Amygdala (tissue), 56 donors: ENCODE data around the gene LRCH2.
"Not testable (repeated sequence)": the region's sequence is repeated elsewhere in the genome, so short reads cannot be mapped to it uniquely, and the experiment has no call there.

Experiments
- DNase-seq, 56 donors: peaks; one replicate each; lab custom pipeline; 2025; lab: John Stamatoyannopoulos, UW

The LRCH2 gene

GRCh38 chrX:115209547-115209946 lies 24.3 kb downstream of the LRCH2 start:
- not testable (repeated sequence) for DNase-seq

- DNase-seq, result no peak
Observed at GRCh38 chrX:115204040-115204439, 29.9 kb downstream of the LRCH2 start.

DNA sequence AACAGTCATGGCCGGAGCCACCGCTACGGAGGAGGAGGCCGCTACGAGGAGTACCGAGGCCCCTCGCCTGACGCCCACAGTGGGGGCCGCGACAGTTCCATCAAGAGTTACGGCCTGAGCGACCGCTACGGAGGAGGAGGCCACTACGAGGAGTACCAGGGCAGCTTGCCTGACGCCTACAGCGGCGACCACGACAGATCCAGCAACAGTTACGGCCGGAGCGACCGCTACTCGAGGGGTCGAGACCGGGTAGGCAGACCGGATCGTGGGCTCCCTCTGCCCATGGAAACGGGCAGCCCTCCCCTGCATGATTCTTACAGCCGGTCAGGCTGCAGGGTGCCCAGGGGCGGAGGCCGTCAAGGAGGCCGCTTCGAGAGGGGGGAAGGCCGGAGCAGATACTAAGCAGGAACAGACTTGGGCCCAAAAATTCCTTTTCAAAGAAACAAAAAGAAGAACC lies 41.6 kb downstream of the LRCH2 start:
- no peak for DNase-seq

DNA sequence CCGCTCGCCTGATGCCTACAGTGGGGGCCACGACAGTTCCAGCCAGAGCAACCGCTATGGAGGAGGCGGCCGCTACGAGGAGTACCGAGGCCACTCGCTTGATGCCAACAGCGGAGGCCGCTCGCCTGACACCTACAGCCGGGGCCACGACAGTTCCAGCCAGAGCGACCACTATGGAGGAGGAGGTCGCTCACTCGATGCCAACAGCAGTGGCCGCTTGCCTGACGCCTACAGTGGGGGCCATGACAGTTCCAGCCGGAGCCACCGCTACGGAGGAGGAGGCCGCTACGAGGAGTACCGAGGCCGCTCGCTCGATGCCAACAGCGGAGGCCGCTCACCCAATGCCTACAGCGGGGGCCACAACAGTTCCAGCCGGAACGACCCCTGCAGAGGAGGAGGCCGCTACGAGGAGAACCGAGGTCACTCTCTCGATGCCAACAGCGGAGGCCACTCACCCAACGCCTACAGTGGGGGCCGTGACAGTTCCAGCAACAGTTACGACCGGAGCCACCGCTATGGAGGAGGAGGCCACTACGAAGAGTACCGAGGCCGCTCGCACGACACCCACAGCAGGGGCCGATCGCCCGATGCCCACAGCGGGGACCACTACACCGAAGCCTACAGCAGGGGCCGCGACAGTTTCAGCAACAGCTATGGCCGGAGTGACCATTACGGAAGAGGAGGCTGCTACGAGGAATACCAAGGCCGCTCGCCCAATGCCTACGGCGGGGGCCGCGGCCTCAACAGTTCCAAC lies 42.2 kb downstream of the LRCH2 start:
- no peak for DNase-seq

DNA sequence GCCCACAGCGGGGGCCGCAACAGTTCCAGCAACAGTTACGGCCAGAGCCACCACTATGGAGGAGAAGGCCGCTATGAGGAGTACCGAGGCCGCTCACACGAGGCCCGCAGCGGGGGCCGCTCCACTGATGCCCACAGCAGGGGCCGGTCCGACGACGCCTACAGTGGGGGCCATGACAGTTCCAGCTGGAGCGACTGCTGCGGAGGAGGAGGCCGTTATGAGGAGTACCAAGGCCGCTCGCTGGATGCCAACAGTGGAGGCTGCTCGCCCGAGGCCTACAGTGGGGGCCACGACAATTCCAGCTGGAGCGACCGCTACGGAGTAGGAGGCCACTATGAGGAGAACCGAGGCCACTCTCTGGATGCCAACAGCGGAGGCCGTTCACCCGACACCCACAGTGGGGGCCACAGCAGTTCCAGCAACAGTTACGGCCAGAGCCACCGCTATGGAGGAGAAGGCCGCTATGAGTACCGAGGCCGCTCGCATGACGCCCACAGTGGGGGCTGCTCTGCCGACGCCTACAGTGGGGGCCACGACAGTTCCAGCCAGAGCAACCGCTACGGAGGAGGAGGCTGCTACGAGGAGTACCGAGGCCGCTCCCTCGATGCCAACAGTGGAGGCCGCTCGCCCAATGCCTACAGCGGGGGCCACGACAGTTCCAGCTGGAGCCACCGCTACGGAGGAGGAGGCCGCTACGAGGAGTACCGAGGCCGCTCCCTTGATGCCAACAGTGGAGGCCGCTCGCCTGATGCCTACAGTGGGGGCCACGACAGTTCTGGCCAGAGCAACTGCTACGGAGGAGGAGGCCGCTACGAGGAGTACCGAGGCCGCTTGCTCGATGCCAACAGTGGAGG lies 43.0 kb downstream of the LRCH2 start:
- DNase-seq, result no peak

- DNase-seq, result no peak
Observed at GRCh38 chrX:115189646-115190635, 44.0 kb downstream of the LRCH2 start.

DNA sequence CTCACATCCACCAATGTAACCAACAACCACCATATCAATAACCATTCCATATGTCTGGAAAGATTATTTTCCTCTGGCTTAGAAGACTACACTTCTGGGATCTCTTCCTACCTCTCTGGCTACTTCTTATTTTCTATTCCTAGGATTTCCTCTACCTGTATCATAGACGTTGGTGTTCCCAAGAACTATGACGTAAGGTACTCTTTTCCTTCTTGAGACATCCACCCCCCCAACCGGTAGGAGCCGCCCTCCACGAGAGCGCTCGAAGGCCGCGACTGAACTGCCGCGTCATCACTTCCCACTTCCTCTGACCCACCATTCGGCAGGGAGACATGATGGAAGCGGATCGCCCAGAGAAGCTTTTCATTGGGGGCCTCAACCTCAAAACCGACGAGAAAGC lies 44.8 kb downstream of the LRCH2 start, which contains the start of gene RBMXL3:
RBMXL3 (plus strand) TSS at position 301 of the 400 bp plus-strand sequence; CDS start at position 333, 32 bp downstream.
- no peak for DNase-seq

GRCh38 chrX:115183980-115184379 lies 49.9 kb downstream of the LRCH2 start:
- no peak for DNase-seq

- DNase-seq, result no peak
Observed at GRCh38 chrX:115178473-115178872, 55.4 kb downstream of the LRCH2 start.

GRCh38 chrX:115177932-115178331 lies 56.0 kb downstream of the LRCH2 start:
- DNase-seq, result no peak

GRCh38 chrX:115174548-115174947 lies 59.3 kb downstream of the LRCH2 start:
- DNase-seq, result no peak

DNA sequence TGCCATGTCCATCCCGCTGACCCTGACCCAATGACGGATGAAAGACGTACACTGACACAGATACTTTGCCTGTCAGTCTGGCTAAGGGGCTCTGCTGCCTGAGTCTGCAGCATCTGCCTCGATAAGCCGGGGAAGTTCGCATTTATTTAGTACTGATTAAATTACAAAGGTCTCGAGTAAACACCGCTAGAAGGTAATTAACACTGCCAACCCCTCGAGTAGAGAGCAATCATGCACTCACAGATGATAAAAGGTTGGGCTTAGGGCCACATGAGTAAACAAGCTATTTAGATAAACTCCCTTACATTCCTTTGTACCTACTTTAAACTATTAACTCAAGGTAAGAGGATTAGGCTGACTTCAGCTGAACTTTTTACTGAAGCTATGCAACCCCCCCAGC lies 60.7 kb downstream of the LRCH2 start:
- no peak for DNase-seq

DNA sequence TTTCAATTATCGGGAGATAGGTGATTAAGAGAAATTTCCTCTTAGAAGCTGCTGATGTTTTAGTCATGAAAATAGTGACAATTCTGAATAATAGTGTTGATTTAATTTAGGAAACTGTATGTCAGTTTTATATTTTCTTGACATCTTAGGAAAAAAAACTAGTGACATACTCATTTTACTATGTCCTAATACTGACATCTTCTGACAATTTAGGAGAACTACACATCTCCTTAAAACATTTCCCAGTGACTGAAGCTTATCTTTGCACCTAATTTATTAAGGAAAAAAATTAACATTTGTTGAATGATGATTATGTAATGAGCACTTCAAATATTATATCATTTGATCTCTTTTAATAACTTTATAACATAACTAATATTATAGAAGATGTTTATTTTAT lies 86.7 kb downstream of the LRCH2 start:
- DNase-seq, result no peak

DNA sequence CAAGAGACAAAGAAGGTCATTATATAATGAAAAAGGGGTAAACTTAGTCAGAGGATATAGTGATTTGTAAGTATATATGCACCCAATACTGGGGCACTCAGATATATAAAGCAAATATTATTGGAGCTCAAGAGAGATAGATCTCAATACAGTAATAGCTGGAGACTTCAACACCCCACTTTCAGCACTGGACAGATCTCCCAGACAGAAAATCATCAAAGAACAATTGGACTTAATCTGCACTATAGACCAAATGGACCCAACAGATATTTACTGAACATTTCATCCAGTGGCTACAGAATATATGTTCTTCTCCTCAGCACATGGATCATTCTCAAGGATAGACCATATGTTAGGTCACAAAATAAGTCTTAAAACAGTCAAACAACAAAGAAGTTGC lies 91.8 kb downstream of the LRCH2 start:
- no peak for DNase-seq

DNA sequence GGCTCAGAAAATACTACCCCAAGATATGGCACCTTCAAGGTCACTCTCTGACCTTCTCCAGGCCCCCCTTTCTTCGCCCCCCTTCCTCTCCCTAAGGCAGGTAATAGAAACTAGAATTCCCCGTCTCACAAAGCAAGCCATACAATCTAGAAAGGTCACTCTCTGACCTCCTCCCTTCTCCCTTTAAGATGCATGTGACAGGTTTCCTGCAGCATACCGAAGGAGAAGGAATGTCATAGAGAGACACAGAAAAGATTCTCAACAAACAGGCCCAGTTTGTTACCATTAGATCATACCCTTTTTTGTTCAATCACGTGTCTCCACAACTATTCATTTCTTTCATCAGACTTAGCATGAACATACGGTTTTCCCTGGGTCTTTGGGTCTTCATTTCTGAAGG lies 95.9 kb downstream of the LRCH2 start:
- no peak for DNase-seq

DNA sequence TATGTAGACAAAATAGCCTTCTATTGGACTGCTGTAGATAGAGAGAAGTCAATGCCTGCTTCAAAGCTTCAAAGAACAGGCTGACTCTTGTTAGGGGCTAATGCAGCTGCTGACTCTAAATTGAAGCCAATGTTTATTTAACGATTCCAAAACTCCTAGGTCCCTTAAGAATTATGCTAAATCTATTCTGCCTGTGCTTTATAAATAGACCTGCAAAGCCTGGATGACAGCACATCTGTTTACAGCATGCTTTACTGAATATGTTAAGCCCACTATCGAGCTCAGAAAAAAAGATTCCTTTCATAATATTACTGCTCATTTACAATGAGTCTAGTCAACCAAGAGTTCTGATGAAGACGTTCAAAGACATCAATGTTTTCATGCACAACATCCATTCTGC lies 99.5 kb downstream of the LRCH2 start:
- peak in 1 of 56 donors; percentile 2 for DNase-seq

DNA sequence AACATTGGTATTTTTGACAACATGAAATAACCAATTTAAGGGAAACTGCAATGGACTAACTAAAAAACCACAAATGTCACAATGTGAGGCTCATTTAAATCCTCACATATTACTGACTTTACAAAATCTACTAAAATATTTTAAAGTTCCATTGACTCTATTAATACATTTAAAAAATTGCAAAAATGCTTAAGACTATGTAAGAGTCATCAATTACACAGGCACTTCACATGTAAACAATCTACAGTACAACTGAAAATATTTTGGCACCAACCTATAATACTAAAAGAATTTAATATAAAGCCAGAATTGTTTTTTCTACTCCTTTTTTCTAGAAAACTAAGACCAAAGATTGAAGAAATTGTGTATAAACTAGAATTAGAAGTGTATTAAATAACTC lies 121.5 kb downstream of the LRCH2 start:
- DNase-seq, result no peak

DNA sequence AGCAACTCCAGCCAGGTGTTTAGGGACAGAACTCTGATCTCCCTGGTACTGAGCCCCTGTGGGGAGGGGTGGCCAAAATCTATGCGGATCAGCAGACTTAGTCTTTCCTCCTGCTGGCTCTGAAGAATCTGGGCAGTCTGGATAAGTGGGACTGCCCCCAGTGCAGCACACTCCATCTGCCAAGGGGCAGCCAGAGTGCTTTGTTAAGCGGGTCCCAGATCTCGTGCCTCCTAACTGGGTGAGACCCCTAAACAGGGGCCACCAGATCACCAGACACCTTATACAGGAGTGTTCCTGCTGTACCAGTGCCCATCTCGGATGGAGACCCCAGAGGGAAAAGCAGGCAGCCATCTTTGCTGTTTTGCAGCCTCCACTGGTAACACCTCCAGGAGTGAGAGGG lies 135.0 kb downstream of the LRCH2 start:
- DNase-seq, result no peak

DNA sequence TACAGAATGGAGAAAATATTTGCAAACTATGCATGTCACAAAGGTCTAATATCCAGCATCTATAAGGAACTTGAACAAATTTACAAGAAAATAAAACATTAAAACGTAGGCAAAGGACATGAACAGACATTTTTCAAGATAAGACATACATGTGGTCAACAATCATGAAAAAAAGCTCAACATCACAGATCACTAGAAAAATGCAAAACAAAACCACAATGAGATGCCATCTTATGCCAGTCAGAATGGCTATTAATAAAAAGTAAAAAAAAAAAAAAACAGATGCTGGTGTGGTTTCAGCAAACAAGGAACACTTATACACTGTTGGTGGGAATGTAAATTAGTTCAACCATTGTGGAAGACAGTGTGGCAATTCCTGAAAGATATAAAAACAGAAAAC lies 140.7 kb downstream of the LRCH2 start:
- DNase-seq, result no peak

DNA sequence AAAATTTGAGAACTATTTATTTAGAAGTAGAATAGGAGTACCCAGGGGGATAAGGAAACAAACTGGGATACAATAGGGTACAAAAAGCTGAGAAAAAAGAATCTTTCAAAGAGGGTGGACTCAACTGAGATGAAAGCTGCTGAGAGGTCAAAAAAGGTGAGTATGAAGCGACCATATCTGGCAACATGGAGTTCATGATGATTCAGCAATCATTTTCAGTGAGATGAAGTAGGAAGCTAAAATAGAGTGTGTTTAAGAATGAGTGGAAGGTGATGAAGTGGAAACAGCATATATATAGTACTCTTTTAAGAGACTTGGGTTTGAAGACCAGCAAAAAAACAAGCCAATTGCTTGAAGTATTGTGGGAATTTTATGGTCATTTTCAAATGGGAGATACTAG lies 144.5 kb downstream of the LRCH2 start:
- no peak for DNase-seq

DNA sequence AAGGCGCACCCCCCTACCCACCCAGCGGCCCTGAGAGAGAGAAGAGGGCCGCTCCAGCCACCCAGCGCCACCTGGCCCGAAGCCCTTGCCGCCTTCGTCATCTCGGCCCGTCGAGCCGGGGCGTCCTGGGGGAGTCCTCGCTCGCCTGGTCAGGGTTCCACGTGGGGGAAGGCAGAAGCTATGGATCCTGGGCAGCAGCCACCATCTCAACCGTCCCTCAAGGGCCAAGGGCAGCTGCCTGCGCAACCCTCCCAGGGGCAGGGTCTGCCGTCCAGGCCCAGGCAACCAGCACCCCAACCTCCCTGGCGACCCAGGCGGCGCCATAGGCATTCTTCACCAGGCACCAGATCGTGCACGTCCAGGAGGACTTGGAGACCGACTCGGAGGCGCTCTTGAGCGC lies 165.0 kb downstream of the LRCH2 start:
- DNase-seq, result no peak
